ENCODE measurements around the gene WARS2. TPM values are rescaled to one million over a fixed set of nuclear protein-coding genes. Genes with fewer than 3 reads are reported as not detected.
"Not testable (repeated sequence)": the region's sequence is repeated elsewhere in the genome, so short reads cannot be mapped to it uniquely, and the experiment has no call there.

WARS2 gene
- polyA plus RNA-seq, 1 experiment: 12.6 TPM

DNA sequence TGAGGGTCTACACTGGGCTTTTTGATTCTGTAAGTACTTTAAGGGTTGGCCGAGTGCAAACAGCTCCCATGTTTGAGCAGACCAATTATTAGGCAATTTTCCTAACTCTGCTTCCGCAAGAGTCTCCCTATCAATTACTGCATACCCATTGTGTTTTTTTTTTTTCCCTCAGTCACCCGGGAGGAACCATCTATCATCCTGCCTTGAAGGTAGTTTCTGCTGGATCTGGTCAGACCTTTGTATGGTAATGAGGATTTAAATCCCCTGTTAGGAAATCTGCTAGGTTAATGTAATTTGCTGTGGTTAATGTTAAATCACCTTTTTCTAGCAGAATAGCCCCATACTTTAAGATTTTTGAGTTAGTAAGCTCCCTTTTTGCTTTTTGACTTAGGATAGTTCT, 40.8 kb upstream of the WARS2 start:
- no peak for DNase-seq (ENCODE audit: low read depth, low spot score)
- peaks cover 10% of the 10 kb centered on the region; the same call in 1 of the 2 replicates for H3K9me3 ChIP-seq (ENCODE audit: control insufficient read depth, insufficient read depth, low read length)
- ChIA-PET POLR2A (no interaction called here), CTCF (no interaction called here)
- TF ChIP-seq, protein P1, sequence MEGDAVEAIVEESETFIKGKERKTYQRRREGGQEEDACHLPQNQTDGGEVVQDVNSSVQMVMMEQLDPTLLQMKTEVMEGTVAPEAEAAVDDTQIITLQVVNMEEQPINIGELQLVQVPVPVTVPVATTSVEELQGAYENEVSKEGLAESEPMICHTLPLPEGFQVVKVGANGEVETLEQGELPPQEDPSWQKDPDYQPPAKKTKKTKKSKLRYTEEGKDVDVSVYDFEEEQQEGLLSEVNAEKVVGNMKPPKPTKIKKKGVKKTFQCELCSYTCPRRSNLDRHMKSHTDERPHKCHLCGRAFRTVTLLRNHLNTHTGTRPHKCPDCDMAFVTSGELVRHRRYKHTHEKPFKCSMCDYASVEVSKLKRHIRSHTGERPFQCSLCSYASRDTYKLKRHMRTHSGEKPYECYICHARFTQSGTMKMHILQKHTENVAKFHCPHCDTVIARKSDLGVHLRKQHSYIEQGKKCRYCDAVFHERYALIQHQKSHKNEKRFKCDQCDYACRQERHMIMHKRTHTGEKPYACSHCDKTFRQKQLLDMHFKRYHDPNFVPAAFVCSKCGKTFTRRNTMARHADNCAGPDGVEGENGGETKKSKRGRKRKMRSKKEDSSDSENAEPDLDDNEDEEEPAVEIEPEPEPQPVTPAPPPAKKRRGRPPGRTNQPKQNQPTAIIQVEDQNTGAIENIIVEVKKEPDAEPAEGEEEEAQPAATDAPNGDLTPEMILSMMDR (IDR thresholded peaks at IDR 0.05; ENCODE audit: low read depth, low read length): no peak
- no peak overlapping the region for H3K4me3 ChIP-seq (ENCODE audit: low read depth, low read length)
- no peaks in the 10 kb centered on the region for H3K27me3 ChIP-seq (ENCODE audit: control insufficient read depth, insufficient read depth, low read length)
- H3K27ac ChIP-seq (ENCODE audit: low read depth, low read length): no peak overlapping the region

DNA sequence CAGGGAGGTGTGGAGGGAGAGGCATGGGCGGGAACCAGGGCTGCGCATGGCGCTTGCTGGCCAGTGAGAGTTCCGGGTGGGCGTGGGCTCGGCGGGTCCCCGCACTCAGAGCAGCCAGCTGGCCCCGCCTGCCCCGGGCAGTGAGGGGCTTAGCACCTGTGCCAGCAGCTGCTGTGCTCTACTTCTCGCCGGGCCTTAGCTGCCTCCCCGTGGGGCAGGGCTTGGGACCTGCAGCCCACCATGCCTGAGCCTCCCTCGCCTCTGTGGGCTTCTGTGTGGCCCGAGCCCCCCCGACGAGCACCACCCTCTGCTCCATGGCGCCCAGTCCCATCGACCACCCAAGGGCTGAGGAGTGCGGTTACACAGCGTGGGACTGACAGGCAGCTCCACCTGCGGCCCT, 38.6 kb upstream of the WARS2 start:
- TF ChIP-seq, protein P1 (IDR thresholded peaks at IDR 0.05; ENCODE audit: low read depth, low read length): no peak
- Histone ChIP-seq H3K27ac (ENCODE audit: low read depth, low read length) (no peak overlapping the region), H3K27me3 (ENCODE audit: control insufficient read depth, insufficient read depth, low read length) (no peaks in the 10 kb centered on the region), H3K4me3 (ENCODE audit: low read depth, low read length) (no peak overlapping the region), H3K9me3 (ENCODE audit: control insufficient read depth, insufficient read depth, low read length) (peaks cover 10% of the 10 kb centered on the region; the same call in 1 of the 2 replicates)
- POLR2A ChIA-PET: no interaction called here
- CTCF ChIA-PET: no interaction called here
- no peak for DNase-seq (ENCODE audit: low read depth, low spot score)

DNA sequence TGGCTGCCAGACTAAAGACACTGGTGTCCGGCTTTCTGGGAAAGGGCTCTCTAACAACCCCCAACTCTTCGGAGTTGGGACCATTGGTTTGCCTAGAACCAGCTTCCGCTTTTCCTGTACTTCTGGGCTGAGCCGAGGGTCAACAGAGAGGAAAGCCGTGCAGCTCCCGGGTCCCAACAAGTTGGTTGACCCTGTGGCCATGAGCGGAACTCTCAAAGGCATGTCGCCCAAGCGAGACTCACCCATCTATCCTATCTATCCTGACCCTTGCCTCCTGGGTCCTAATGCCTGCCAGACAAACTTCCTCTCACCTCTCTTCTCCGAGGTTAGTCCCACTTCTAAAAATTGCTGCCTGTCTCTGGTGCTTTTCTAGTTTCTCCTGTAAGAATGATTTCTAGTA, 32.5 kb upstream of the WARS2 start:
- H3K27me3 ChIP-seq (ENCODE audit: control insufficient read depth, insufficient read depth, low read length); CTCF ChIA-PET; POLR2A ChIA-PET; H3K27ac ChIP-seq (ENCODE audit: low read depth, low read length); DNase-seq (ENCODE audit: low read depth, low spot score); H3K9me3 ChIP-seq (ENCODE audit: control insufficient read depth, insufficient read depth, low read length); H3K4me3 ChIP-seq (ENCODE audit: low read depth, low read length): not testable (repeated sequence)

DNA sequence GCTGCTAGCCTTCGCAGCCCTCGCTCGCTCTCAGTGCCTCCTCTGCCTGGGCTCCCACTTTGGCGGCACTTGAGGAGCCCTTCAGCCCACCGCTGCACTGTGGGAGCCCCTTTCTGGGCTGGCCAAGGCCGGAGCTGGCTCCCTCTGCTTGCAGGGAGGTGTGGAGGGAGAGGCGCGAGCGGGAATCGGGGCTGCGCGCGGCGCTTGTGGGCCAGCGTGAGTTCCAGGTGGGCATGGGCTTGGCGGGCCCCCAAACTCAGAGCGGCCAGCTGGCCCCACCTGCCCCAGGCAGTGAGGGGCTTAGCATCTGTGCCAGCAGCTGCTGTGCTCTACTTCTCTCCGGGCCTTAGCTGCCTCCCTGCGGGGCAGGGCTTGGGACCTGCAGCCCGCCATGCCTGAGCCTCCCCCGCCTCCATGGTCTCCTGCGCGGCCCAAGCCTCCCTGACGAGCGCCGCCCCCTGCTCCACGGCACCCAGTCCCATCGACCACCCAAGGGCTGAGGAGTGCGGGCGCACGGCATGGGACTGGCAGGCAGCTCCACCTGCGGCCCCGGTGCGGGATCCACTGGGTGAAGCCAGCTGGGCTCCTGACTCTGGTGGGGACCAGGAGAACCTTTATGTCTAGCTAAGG, 31.0 kb upstream of the WARS2 start:
- H3K9me3 ChIP-seq (ENCODE audit: control insufficient read depth, insufficient read depth, low read length); H3K4me3 ChIP-seq (ENCODE audit: low read depth, low read length); POLR2A ChIA-PET; H3K27ac ChIP-seq (ENCODE audit: low read depth, low read length); DNase-seq (ENCODE audit: low read depth, low spot score); H3K27me3 ChIP-seq (ENCODE audit: control insufficient read depth, insufficient read depth, low read length); CTCF ChIA-PET: not testable (repeated sequence)

DNA sequence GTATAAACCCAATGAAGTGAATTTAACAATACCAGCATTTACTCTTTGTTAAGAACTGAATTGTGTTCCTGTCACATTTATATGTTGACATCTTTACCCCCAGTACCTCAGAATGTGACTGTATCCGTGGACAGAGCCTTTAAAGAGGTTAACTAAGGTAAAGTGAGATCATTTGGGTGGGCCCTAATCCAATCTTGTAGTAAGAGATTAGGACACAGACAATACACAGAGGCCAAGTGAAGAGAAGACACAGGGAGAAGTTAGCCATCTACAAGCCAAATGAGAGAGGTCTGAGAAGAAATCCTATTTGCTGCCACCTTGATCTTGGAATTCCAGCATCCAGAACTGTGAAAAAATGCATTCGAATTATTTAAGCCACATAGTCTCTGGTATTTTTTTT, 22.9 kb upstream of the WARS2 start:
- H3K4me3 ChIP-seq (ENCODE audit: low read depth, low read length): no peak overlapping the region
- CTCF ChIA-PET: no interaction called here
- TF ChIP-seq, protein P1 (IDR thresholded peaks at IDR 0.05; ENCODE audit: low read depth, low read length): no peak

DNA sequence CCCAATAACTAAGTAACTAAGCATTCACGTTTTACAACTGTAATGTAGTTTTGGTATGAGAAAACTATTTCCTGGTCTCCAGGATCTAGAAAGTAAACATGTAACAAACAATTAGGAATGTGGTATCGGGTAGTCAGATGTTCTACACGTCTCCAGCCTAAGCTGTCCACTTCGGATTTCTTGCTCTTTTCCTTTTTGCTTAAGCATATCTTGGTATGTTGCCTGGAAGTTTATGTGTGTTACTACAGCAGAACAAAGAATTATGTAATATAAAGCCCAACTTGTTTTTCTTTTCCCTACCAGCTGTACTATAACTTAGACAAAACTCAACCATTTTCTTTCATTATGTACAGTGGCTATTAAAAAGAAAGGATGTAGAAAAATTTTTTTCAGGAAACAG, 20.4 kb upstream of the WARS2 start:
- H3K27ac ChIP-seq (ENCODE audit: low read depth, low read length): no peak overlapping the region
- no peaks in the 10 kb centered on the region for H3K27me3 ChIP-seq (ENCODE audit: control insufficient read depth, insufficient read depth, low read length)
- H3K4me3 ChIP-seq (ENCODE audit: low read depth, low read length): no peak overlapping the region
- TF ChIP-seq, protein P1 (IDR thresholded peaks at IDR 0.05; ENCODE audit: low read depth, low read length): no peak
- CTCF ChIA-PET: interaction anchor here (0.6 to 1.9 kb wide), 3 partner anchors 20 to 152 kb away, joined by 3 to 4 read pairs (median 3); partner anchors contain the start of gene WARS2
- POLR2A ChIA-PET: interaction anchor here (2.0 kb wide), 1 partner anchor 20 kb away, joined by 11 read pairs; the partner anchor contains the start of gene WARS2
- peak; percentile 37 for DNase-seq (ENCODE audit: low read depth, low spot score)
- H3K9me3 ChIP-seq (ENCODE audit: control insufficient read depth, insufficient read depth, low read length): peaks cover 4% of the 10 kb centered on the region; the same call in 1 of the 2 replicates

More for the DNA sequence above, 22.9 kb upstream of the WARS2 start:
- POLR2A ChIA-PET: no interaction called here
- no peak for DNase-seq (ENCODE audit: low read depth, low spot score)
- Histone ChIP-seq H3K27me3 (ENCODE audit: control insufficient read depth, insufficient read depth, low read length) (no peaks in the 10 kb centered on the region), H3K27ac (ENCODE audit: low read depth, low read length) (no peak overlapping the region), H3K9me3 (ENCODE audit: control insufficient read depth, insufficient read depth, low read length) (no peaks in the 10 kb centered on the region)

All from AG04450 (cell line).